HG03558 (cell line): ENCODE measurements around the gene OSBPL9.
"Not testable (repeated sequence)": the region's sequence is repeated elsewhere in the genome, so short reads cannot be mapped to it uniquely, and the experiment has no call there.

Source experiments
- ATAC-seq: cut with Tn5 transposase; IDR thresholded peaks from one replicate; pipeline ENCODE4 v1.9.1; 2021; ENCODE audit warnings: moderate number of reproducible peaks; ENCODE audit not compliant: unreplicated experiment; ENCODE audit errors: extremely low read depth

OSBPL9 gene

GRCh38 chr1:51758310-51758709 lies 141.4 kb downstream of the OSBPL9 start:
- no peak for ATAC-seq

- no peak for ATAC-seq
These were observed 144.0 kb downstream of the OSBPL9 start for GRCh38 chr1:51760872-51761271.

GRCh38 chr1:51761351-51761750 lies 144.5 kb downstream of the OSBPL9 start:
- no peak for ATAC-seq

GRCh38 chr1:51768971-51769588 lies 152.2 kb downstream of the OSBPL9 start:
- no peak for ATAC-seq

- ATAC-seq = peak; percentile 56
These were observed 159.5 kb downstream of the OSBPL9 start for GRCh38 chr1:51776408-51776807.

- ATAC-seq = no peak
These were observed 164.0 kb downstream of the OSBPL9 start for GRCh38 chr1:51780927-51781326.

GRCh38 chr1:51784997-51785421 lies 168.1 kb downstream of the OSBPL9 start:
- no peak for ATAC-seq

GRCh38 chr1:51788938-51789337 lies 172.0 kb downstream of the OSBPL9 start:
- ATAC-seq = no peak

GRCh38 chr1:51789342-51789741 lies 172.4 kb downstream of the OSBPL9 start:
- no peak for ATAC-seq

- ATAC-seq = no peak
These were observed 173.5 kb downstream of the OSBPL9 start for GRCh38 chr1:51790385-51790784.

- no peak for ATAC-seq
These were observed 175.0 kb downstream of the OSBPL9 start for GRCh38 chr1:51791888-51792287.

- no peak for ATAC-seq
These were observed 176.0 kb downstream of the OSBPL9 start for GRCh38 chr1:51792864-51793263.

GRCh38 chr1:51794260-51794659 lies 177.4 kb downstream of the OSBPL9 start:
- no peak for ATAC-seq

- ATAC-seq = no peak
These were observed 178.0 kb downstream of the OSBPL9 start for GRCh38 chr1:51794868-51795267.

GRCh38 chr1:51799372-51799771 lies 182.5 kb downstream of the OSBPL9 start:
- no peak for ATAC-seq

GRCh38 chr1:51814513-51814912 lies 197.6 kb downstream of the OSBPL9 start:
- no peak for ATAC-seq

GRCh38 chr1:51818487-51818886 lies 201.6 kb downstream of the OSBPL9 start:
- no peak for ATAC-seq

GRCh38 chr1:51819021-51819420 lies 202.1 kb downstream of the OSBPL9 start:
- not testable (repeated sequence) for ATAC-seq

- ATAC-seq = no peak
These were observed 202.9 kb downstream of the OSBPL9 start for GRCh38 chr1:51819810-51820209.

- ATAC-seq = no peak
These were observed 212.2 kb downstream of the OSBPL9 start for GRCh38 chr1:51829058-51829457.

- no peak for ATAC-seq
These were observed 216.8 kb downstream of the OSBPL9 start for GRCh38 chr1:51833700-51834099.

- no peak for ATAC-seq
These were observed 220.4 kb downstream of the OSBPL9 start for GRCh38 chr1:51837243-51837642.
